Stimulated activated naive CD4-positive, alpha-beta T cell treated with Interleukin-2 at 50 U/mL for 16 hours (primary cell): ENCODE data around the gene PDS5B.
A peak's percentile ranks its signal among the peaks of the same experiment; 100 is the strongest.
"Not testable (repeated sequence)": the region's sequence is repeated elsewhere in the genome, so short reads cannot be mapped to it uniquely, and the experiment has no call there.

Experiments used
- DNase-seq: peaks from one replicate; lab custom pipeline; 2025; lab: John Stamatoyannopoulos, UW

The PDS5B gene

GRCh38 chr13:32729097-32729496 is 142.8 kb downstream of the PDS5B start:
- DNase-seq, result not testable (repeated sequence)

GRCh38 chr13:32731074-32731473 is 144.8 kb downstream of the PDS5B start:
- no peak for DNase-seq

GRCh38 chr13:32731576-32731975 is 145.3 kb downstream of the PDS5B start:
- DNase-seq, result peak; percentile 1

- no peak for DNase-seq
These were observed 147.4 kb downstream of the PDS5B start for GRCh38 chr13:32733690-32734089.

GRCh38 chr13:32734511-32734910 is 148.3 kb downstream of the PDS5B start:
- DNase-seq, result no peak

GRCh38 chr13:32735859-32736258 is 149.6 kb downstream of the PDS5B start:
- DNase-seq, result no peak

- DNase-seq, result no peak
These were observed 150.4 kb downstream of the PDS5B start for GRCh38 chr13:32736648-32737047.

GRCh38 chr13:32737111-32737571 is 150.9 kb downstream of the PDS5B start:
- DNase-seq, result no peak

GRCh38 chr13:32737679-32738078 is 151.4 kb downstream of the PDS5B start:
- DNase-seq, result no peak

- DNase-seq, result no peak
These were observed 159.3 kb downstream of the PDS5B start for GRCh38 chr13:32745509-32745908.

GRCh38 chr13:32746474-32746873 is 160.2 kb downstream of the PDS5B start:
- DNase-seq, result no peak

- no peak for DNase-seq
These were observed 162.1 kb downstream of the PDS5B start for GRCh38 chr13:32748305-32748704.

GRCh38 chr13:32751340-32751739 is 165.1 kb downstream of the PDS5B start:
- no peak for DNase-seq

- no peak for DNase-seq
These were observed 166.1 kb downstream of the PDS5B start for GRCh38 chr13:32752311-32752710.

GRCh38 chr13:32752997-32753606 is 166.8 kb downstream of the PDS5B start:
- DNase-seq, result no peak

GRCh38 chr13:32754179-32754578 is 167.9 kb downstream of the PDS5B start:
- no peak for DNase-seq

- no peak for DNase-seq
These were observed 172.9 kb downstream of the PDS5B start for GRCh38 chr13:32759152-32759551.

GRCh38 chr13:32761472-32761871 is 175.2 kb downstream of the PDS5B start:
- DNase-seq, result no peak

- no peak for DNase-seq
These were observed 192.9 kb downstream of the PDS5B start for GRCh38 chr13:32779119-32779518.

GRCh38 chr13:32781906-32782305 is 195.7 kb downstream of the PDS5B start:
- DNase-seq, result no peak

- no peak for DNase-seq
These were observed 196.8 kb downstream of the PDS5B start for GRCh38 chr13:32783067-32783466.

- no peak for DNase-seq
These were observed 204.5 kb downstream of the PDS5B start for GRCh38 chr13:32790731-32791130.

GRCh38 chr13:32791545-32792172 is 205.4 kb downstream of the PDS5B start:
- DNase-seq, result no peak

GRCh38 chr13:32796754-32797153 is 210.5 kb downstream of the PDS5B start:
- no peak for DNase-seq
